ENCODE measurements around the gene PRSS21.

PRSS21 gene

GRCh38 chr16:2811703-2812471, 5.2 kb upstream of the PRSS21 start:
- TF ChIP-seq, protein P1, sequence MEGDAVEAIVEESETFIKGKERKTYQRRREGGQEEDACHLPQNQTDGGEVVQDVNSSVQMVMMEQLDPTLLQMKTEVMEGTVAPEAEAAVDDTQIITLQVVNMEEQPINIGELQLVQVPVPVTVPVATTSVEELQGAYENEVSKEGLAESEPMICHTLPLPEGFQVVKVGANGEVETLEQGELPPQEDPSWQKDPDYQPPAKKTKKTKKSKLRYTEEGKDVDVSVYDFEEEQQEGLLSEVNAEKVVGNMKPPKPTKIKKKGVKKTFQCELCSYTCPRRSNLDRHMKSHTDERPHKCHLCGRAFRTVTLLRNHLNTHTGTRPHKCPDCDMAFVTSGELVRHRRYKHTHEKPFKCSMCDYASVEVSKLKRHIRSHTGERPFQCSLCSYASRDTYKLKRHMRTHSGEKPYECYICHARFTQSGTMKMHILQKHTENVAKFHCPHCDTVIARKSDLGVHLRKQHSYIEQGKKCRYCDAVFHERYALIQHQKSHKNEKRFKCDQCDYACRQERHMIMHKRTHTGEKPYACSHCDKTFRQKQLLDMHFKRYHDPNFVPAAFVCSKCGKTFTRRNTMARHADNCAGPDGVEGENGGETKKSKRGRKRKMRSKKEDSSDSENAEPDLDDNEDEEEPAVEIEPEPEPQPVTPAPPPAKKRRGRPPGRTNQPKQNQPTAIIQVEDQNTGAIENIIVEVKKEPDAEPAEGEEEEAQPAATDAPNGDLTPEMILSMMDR (IDR thresholded peaks at IDR 0.05; ENCODE audit: low read depth, low read length), result no peak
- no peak overlapping the region for H3K4me3 ChIP-seq (ENCODE audit: low read depth, low read length)

DNA sequence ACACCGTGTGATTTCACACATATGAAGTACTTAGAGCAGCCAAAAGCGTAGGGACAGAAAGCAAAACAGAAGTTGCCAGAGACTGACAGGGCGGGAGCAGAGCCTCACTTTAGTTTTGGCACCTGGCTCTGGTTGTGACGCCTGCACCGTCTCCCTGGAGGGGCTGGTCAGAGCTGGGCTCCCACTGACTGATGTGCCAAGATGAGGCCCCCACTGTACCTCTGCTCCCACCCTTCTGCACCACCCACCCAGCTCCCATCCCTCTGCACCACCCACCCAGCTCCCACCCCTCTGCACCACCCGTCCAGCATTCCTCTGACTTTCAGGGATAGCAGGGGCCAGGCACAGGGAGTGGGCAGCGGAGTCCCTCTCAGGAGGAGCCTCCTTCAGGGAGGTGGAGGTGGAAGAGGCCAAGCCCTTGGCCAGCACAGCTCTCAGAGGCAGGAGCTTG, 3.2 kb upstream of the PRSS21 start:
- TF ChIP-seq, protein P1 (IDR thresholded peaks at IDR 0.05; ENCODE audit: low read depth, low read length), result no peak
- no peak overlapping the region for H3K4me3 ChIP-seq (ENCODE audit: low read depth, low read length)

DNA sequence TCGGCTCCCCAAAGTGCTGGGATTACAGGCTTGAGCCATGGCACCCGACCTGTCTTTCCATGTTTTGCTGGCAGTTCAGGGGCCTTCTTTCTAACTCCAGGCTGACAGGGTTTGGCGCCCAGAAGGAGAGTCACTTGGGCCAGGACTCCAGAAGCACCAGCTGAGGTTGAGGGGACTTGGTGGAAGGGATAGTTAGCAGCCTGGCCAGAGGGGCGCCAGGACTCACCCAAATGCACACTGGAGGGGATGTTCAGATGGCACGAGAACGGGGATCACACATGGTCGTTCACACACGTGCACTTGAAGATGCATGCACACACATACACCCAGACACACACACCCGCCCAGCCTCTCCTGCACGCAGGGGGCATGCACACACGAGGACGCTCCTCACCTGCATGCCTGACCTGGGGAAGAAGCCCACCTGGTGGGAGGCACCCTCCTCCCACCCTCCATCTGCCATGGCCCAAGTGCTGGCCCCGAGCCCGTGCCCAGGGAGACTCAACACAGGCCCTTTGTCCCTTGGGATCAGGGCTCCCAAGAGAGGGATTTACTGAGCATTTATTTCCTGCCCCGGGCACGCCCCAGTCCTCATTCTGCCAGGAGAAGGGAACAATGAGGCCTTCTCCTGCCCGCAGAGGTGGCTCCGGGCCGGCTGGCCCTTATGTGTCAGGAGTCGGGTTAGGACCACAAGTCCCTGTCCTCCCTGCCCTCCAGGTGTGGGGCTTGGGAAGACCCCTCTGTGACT, 2.3 kb upstream of the PRSS21 start:
- TF ChIP-seq, protein P1 (IDR thresholded peaks at IDR 0.05; ENCODE audit: low read depth, low read length), result no peak
- no peak overlapping the region for H3K4me3 ChIP-seq (ENCODE audit: low read depth, low read length)

DNA sequence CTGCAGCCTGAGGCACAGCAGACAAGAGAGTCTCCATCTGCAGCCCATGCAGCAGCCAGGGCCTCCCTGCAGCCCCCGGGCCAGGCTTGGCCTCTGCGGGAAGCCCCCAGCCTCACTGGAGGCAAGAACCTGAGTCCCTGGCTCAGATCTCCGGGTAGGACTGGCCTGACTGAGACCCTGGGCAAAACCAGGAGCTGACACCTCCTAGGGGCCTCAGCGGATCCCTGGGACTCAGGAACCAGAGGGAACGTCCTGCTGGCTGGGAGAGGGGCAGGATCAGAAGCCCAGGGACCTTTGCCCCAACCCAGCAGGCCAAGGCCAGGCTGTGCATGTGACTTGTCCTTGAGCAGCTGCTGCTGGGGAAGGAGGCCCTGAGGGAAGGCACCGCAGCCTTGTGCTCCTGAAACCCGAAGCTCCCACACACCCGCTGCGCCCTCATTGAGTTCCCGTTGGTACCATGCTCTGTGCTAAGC, 1.7 kb upstream of the PRSS21 start:
- no peak overlapping the region for H3K4me3 ChIP-seq (ENCODE audit: low read depth, low read length)
- TF ChIP-seq, protein P1 (IDR thresholded peaks at IDR 0.05; ENCODE audit: low read depth, low read length), result no peak

GRCh38 chr16:2817340-2818271, 569 bp downstream of the PRSS21 start:
- no peak overlapping the region for H3K4me3 ChIP-seq (ENCODE audit: low read depth, low read length)
- TF ChIP-seq, protein P1 (IDR thresholded peaks at IDR 0.05; ENCODE audit: low read depth, low read length), result no peak

DNA sequence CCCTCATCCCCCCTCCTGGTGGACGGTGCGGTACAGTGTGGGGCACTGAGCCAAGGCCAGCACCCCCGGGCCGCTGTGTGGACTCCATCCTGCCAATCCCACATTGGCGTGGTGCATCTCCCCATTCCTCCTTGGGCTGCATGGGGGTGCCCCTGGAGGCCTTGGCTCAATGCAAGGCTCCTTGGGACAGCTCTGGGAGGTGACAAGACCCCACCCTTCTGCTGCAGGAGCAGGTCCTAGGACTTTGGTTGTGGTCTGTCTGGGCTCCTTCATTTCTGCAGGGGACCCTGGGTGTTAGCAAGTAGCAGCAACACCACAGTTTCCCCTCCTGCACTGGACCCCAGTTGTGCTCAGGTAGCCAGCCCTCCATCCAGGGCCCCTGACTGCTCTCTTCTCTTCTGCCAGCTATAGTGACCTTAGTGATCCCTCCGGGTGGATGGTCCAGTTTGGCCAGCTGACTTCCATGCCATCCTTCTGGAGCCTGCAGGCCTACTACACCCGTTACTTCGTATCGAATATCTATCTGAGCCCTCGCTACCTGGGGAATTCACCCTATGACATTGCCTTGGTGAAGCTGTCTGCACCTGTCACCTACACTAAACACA, 1.3 kb downstream of the PRSS21 start:
- TF ChIP-seq, protein P1 (IDR thresholded peaks at IDR 0.05; ENCODE audit: low read depth, low read length), result no peak
- H3K4me3 ChIP-seq (ENCODE audit: low read depth, low read length), result no peak overlapping the region
